SK-N-SH (cell line): ENCODE measurements around the gene HOXA2. TPM values are rescaled to one million over a fixed set of nuclear protein-coding genes. Genes with fewer than 3 reads are reported as not detected.

Experiments used
- CTCF ChIA-PET: fragments of 300-600, 350-600 bp; formaldehyde crosslinking; extraction: SDS; loops from one replicate; lab custom pipeline; 2021; lab: Yijun Ruan, JAX
- POLR2A ChIA-PET: fragments of 350-600 bp; sonication (Branson Sonifier 250); formaldehyde crosslinking; extraction: SDS; loops from one replicate; lab custom pipeline; 2020; ENCODE audit warnings: antibody characterized with exemption, inconsistent platforms; lab: Yijun Ruan, JAX
- DNase-seq: peaks from one replicate; pipeline ENCODE4 v3.0.0; 2012
- H2AFZ ChIP-seq: fragments of 200-600 bp; sonication (generic); 2 replicates; pipeline ENCODE4 v1.8.1; 2016; ENCODE audit warnings: antibody characterized with exemption, mild to moderate bottlenecking, low read depth
- H3F3A ChIP-seq: fragments of 200-600 bp; sonication (generic); replicated peaks from 2 replicates; pipeline ENCODE3; 2016; ENCODE audit warnings: antibody characterized with exemption, mild to moderate bottlenecking; ENCODE audit not compliant: insufficient read depth
- H3K27ac ChIP-seq, 2 experiments: fragments of 200-500 bp in 1 of 2; fragments of 200-600 bp in 1 of 2; sonication (Bioruptor generic) in 1 of 2; sonication (generic), shearing (Covaris generic) in 1 of 2; 2 replicates each; pipeline versions ENCODE4 v1.5.1 to v1.6.1; 2014 to 2016; ENCODE audit warnings: low read depth in 2 of 2, inconsistent platforms in 1 of 2, low read length in 1 of 2, mild to moderate bottlenecking in 1 of 2, mixed read lengths in 1 of 2
- H3K27me3 ChIP-seq: fragments of 200-600 bp; sonication (generic), shearing (Covaris generic); 2 replicates; pipeline ENCODE4 v1.6.1; 2016; ENCODE audit warnings: mixed run types; ENCODE audit not compliant: insufficient read depth
- H3K36me3 ChIP-seq, 2 experiments: fragments of 200-500 bp in 1 of 2; fragments of 200-600 bp in 1 of 2; sonication (Bioruptor generic) in 1 of 2; sonication (generic) in 1 of 2; replicated peaks in 1 of 2; 2 replicates each; pipeline versions ENCODE3 to v1.5.1; 2014 to 2016; ENCODE audit warnings: low read length in 1 of 2, mild to moderate bottlenecking in 1 of 2; ENCODE audit not compliant: insufficient read depth in 2 of 2, control insufficient read depth in 1 of 2
- H3K4me1 ChIP-seq, 2 experiments: fragments of 200-500 bp in 1 of 2; fragments of 200-600 bp in 1 of 2; sonication (Bioruptor generic) in 1 of 2; sonication (generic), shearing (Covaris generic) in 1 of 2; 2 replicates each; pipeline versions ENCODE4 v1.5.1 to v1.6.1; 2014 to 2016; ENCODE audit warnings: low read depth in 1 of 2, low read length in 1 of 2, mixed run types in 1 of 2; ENCODE audit not compliant: insufficient read depth in 2 of 2, control insufficient read depth in 1 of 2
- H3K4me2 ChIP-seq: fragments of 200-600 bp; sonication (generic), shearing (Covaris generic); 2 replicates; pipeline ENCODE4 v1.6.1; 2017; ENCODE audit warnings: mixed run types
- H3K4me3 ChIP-seq, 2 experiments: fragments of 200-500 bp in 1 of 2; fragments of 200-600 bp in 1 of 2; sonication (Bioruptor generic) in 1 of 2; sonication (generic), shearing (Covaris generic) in 1 of 2; 2 replicates each; pipeline versions ENCODE4 v1.5.1 to v1.8.1; 2014 to 2016; ENCODE audit warnings: low read depth in 2 of 2, inconsistent platforms in 1 of 2, low read length in 1 of 2, mild to moderate bottlenecking in 1 of 2, mixed read lengths in 1 of 2, moderate library complexity in 1 of 2
- H3K79me2 ChIP-seq: fragments of 200-600 bp; sonication (generic); 2 replicates; pipeline ENCODE4 v1.8.1; 2017; ENCODE audit warnings: mild to moderate bottlenecking; ENCODE audit not compliant: insufficient read depth
- H3K9ac ChIP-seq: fragments of 200-600 bp; sonication (generic); 2 replicates; pipeline ENCODE4 v1.6.1; 2017; ENCODE audit warnings: mixed run types
- H3K9me2 ChIP-seq: fragments of 200-600 bp; sonication (generic); 2 replicates; pipeline ENCODE4 v1.6.1; 2017; ENCODE audit warnings: mixed run types
- H3K9me3 ChIP-seq: fragments of 200-600 bp; sonication (generic); 2 replicates; pipeline ENCODE4 v1.6.1; 2017; ENCODE audit warnings: mixed run types, mild to moderate bottlenecking, moderate library complexity
- H4K20me1 ChIP-seq: fragments of 200-600 bp; sonication (generic); 2 replicates; pipeline ENCODE4 v1.6.1; 2017; ENCODE audit warnings: mild to moderate bottlenecking, mixed run types; ENCODE audit not compliant: insufficient read depth
- CTCF ChIP-seq: fragments of 200-600 bp; sonication (generic); IDR thresholded peaks from 2 replicates; pipeline ENCODE4 v1.6.1; 2017; ENCODE audit warnings: antibody characterized with exemption, mild to moderate bottlenecking, moderate library complexity
- EZH2phosphoT487 ChIP-seq: fragments of 200-600 bp; sonication (generic); IDR thresholded peaks from 2 replicates; pipeline ENCODE4 v1.6.1; 2017; ENCODE audit warnings: low read depth, mixed run types, mild to moderate bottlenecking, antibody characterized with exemption, moderate library complexity, borderline replicate concordance
- FOSL2 ChIP-seq: IDR thresholded peaks from 2 replicates; pipeline ENCODE4 v1.4.0; 2012; ENCODE audit warnings: low read depth, mild to moderate bottlenecking, moderate library complexity, borderline replicate concordance
- WGBS: methylation state at CpG from one replicate; pipeline ENCODE4 v1.1.6; 2017; ENCODE audit warnings: low lambda C conversion rate; 5-methylcytosine and 5-hydroxymethylcytosine counted together
- polyA plus RNA-seq, 3 experiments: library from polyadenylated mRNA; depleted of rRNA; stranded (reverse); fragments of >200 nt; gene quantifications; 2 replicates each; pipeline ENCODE4 v1.2.3, GENCODE V29; 2012
- TF ChIP-seq, protein P1 (sequence below): IDR thresholded peaks from 2 replicates; pipeline ENCODE4 v1.4.0; 2012; ENCODE audit warnings: low read depth, borderline replicate concordance

The HOXA2 gene
- polyA plus RNA-seq, 1 of the 3 experiments (the other 2 are of a cell fraction) = not detected

- Histone ChIP-seq H3K27ac (no peak overlapping the region), H3K9ac (no peak overlapping the region), H3K9me3 (no peaks in the 10 kb centered on the region), H3K9me2 (no peaks in the 10 kb centered on the region), H3K27me3 (peaks cover 100% of the 10 kb centered on the region), H4K20me1 (no peaks in the 10 kb centered on the region), H3K4me2 (no peak overlapping the region), H3F3A (no peaks in the 10 kb centered on the region), H2AFZ (no peak overlapping the region), H3K4me3 (no peak overlapping the region), H3K4me1 (peaks cover 11 to 12% of the 10 kb centered on the region in 2 experiments; a peak in 1 of 4 replicates), H3K36me3 (no peaks in the 10 kb centered on the region), H3K79me2 (no peaks in the 10 kb centered on the region)
- DNase-seq = no peak
- TF ChIP-seq EZH2phosphoT487 (0 out of 2 replicates have a peak, but pooled peaks have one; percentile 49), CTCF (no peak)
- POLR2A ChIA-PET = no interaction called here
- WGBS = 39% methylated on average over 18 of the region's 18 CpGs
- CTCF ChIA-PET = interaction anchor here (0.8 to 3.8 kb wide), 13 partner anchors 10 to 1248 kb away, joined by 3 to 31 read pairs (median 4); partner anchors contain the start of genes HOXA3 and HOXA4
Observed at GRCh38 chr7:27141137-27141922, 38.8 kb upstream of the HOXA2 start.

- TF ChIP-seq, protein P1, sequence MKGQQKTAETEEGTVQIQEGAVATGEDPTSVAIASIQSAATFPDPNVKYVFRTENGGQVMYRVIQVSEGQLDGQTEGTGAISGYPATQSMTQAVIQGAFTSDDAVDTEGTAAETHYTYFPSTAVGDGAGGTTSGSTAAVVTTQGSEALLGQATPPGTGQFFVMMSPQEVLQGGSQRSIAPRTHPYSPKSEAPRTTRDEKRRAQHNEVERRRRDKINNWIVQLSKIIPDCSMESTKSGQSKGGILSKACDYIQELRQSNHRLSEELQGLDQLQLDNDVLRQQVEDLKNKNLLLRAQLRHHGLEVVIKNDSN = peak; percentile 18; the same call in 1 of the 2 replicates
- TF ChIP-seq EZH2phosphoT487 (0 out of 2 replicates have a peak, but pooled peaks have one; percentile 51), FOSL2 (no peak)
- WGBS = 19% methylated on average over 15 of the region's 15 CpGs
- H3K27ac ChIP-seq = no peak overlapping the region
- H3K79me2 ChIP-seq = no peaks in the 10 kb centered on the region
- peaks cover 11 to 12% of the 10 kb centered on the region in 2 experiments; a peak in 1 of 4 replicates for H3K4me1 ChIP-seq
- H3F3A ChIP-seq = no peaks in the 10 kb centered on the region
- H3K9me2 ChIP-seq = no peaks in the 10 kb centered on the region
- no peaks in the 10 kb centered on the region for H4K20me1 ChIP-seq
- H3K4me2 ChIP-seq = no peak overlapping the region
- peaks cover 100% of the 10 kb centered on the region for H3K27me3 ChIP-seq
- no peaks in the 10 kb centered on the region for H3K9me3 ChIP-seq
- ChIA-PET CTCF (interaction anchor here (0.8 to 3.8 kb wide), 9 partner anchors 11 to 1050 kb away, joined by 3 to 31 read pairs (median 4); partner anchors contain the start of gene HOXA3), POLR2A (no interaction called here)
- H3K36me3 ChIP-seq = no peaks in the 10 kb centered on the region
- no peak overlapping the region for H2AFZ ChIP-seq
- no peak overlapping the region for H3K9ac ChIP-seq
- H3K4me3 ChIP-seq = no peak overlapping the region
- no peak for DNase-seq
Observed at GRCh38 chr7:27140126-27140857, 37.8 kb upstream of the HOXA2 start.
